MM.1S (cell line): ENCODE data around the gene GHRH.

ENCODE experiments used
- DNase-seq: peaks from one replicate; pipeline ENCODE4 v3.0.0-alpha.2; 2015
- H2AFZ ChIP-seq: fragments of 300-600 bp; sonication (generic); 2 replicates; pipeline ENCODE4 v1.6.0; 2016; ENCODE audit warnings: antibody characterized with exemption, low read length
- H3F3A ChIP-seq: fragments of 300-600 bp; sonication (generic); 2 replicates; pipeline ENCODE4 v1.6.1; 2016; ENCODE audit warnings: mild to moderate bottlenecking, antibody characterized with exemption, low read length, moderate library complexity, mixed read lengths; ENCODE audit not compliant: insufficient read depth
- H3K27ac ChIP-seq: fragments of 300-600 bp; sonication (generic); 2 replicates; pipeline ENCODE4 v1.5.1; 2016; ENCODE audit warnings: mild to moderate bottlenecking, low read length
- H3K27me3 ChIP-seq: fragments of 300-600 bp; sonication (generic); replicated peaks from 2 replicates; pipeline ENCODE4 v1.6.0; 2016; ENCODE audit warnings: low read length; ENCODE audit not compliant: insufficient read depth
- H3K36me3 ChIP-seq: fragments of 300-600 bp; sonication (generic); replicated peaks from 2 replicates; pipeline ENCODE4 v1.6.1; 2016; ENCODE audit warnings: mild to moderate bottlenecking, low read length, mixed read lengths; ENCODE audit not compliant: insufficient read depth
- H3K4me1 ChIP-seq: fragments of 300-600 bp; sonication (generic); 2 replicates; pipeline ENCODE4 v1.6.1; 2016; ENCODE audit warnings: low read length, mixed read lengths
- H3K4me2 ChIP-seq: fragments of 300-600 bp; sonication (generic); 2 replicates; pipeline ENCODE4 v1.6.0; 2016; ENCODE audit warnings: low read depth, low read length
- H3K4me3 ChIP-seq: fragments of 300-600 bp; sonication (generic); 2 replicates; pipeline ENCODE4 v1.5.1; 2016; ENCODE audit warnings: low read length, mixed read lengths
- H3K79me2 ChIP-seq: fragments of 300-600 bp; sonication (generic); 2 replicates; pipeline ENCODE4 v1.6.1; 2016; ENCODE audit warnings: mixed run types, low read length, mixed read lengths
- H3K9ac ChIP-seq: fragments of 300-600 bp; sonication (generic); 2 replicates; pipeline ENCODE4 v1.6.1; 2016; ENCODE audit warnings: low read length, mixed read lengths
- H3K9me2 ChIP-seq: fragments of 300-600 bp; sonication (generic); replicated peaks from 2 replicates; pipeline ENCODE4 v1.6.1; 2016; ENCODE audit warnings: mild to moderate bottlenecking, low read length, mixed read lengths; ENCODE audit not compliant: insufficient read depth
- H3K9me3 ChIP-seq: fragments of 300-600 bp; sonication (generic); replicated peaks from 2 replicates; pipeline ENCODE4 v1.6.1; 2016; ENCODE audit warnings: mild to moderate bottlenecking, low read length, mixed read lengths; ENCODE audit not compliant: insufficient read depth
- H4K20me1 ChIP-seq: fragments of 300-600 bp; sonication (generic); 2 replicates; pipeline ENCODE4 v1.6.1; 2016; ENCODE audit warnings: mild to moderate bottlenecking, low read length, moderate library complexity, mixed read lengths; ENCODE audit not compliant: insufficient read depth
- CTCF ChIP-seq: fragments of 300-600 bp; sonication (generic); IDR thresholded peaks from 2 replicates; pipeline ENCODE4 v1.5.1; 2016; ENCODE audit warnings: antibody characterized with exemption, low read length, mixed read lengths
- EZH2 ChIP-seq: fragments of 300-600 bp; sonication (generic); optimal IDR thresholded peaks from 2 replicates; pipeline ENCODE3; 2017; ENCODE audit warnings: low read depth, mild to moderate bottlenecking, antibody characterized with exemption, low read length, mixed read lengths
- EZH2phosphoT487 ChIP-seq: fragments of 300-600 bp; sonication (generic); IDR thresholded peaks from 2 replicates; pipeline ENCODE4 v1.6.1; 2018; ENCODE audit warnings: antibody characterized with exemption, low read length

Gene GHRH

DNA sequence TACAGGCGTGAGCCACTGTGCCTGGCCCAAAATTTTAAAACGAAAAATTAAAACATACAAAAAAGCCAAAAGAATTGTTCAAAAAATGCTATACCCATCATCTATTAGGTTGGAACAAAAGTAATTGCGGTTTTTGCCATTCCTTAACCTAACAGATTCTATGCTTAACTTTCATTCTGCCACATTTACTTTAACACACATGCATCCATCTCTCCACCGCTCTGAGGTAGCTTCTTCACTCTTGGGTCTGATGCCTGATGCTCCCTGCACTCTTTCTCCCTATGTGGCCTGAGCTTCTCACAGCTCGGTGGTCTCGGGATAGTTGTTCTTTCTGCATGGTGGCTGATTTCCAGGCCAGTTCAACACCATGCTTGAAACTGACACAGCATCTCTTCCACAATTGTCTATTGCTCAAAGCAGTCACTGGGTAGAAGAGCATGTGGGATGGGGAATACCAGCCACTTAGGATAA is 23.1 kb upstream of the GHRH start:
- H3F3A ChIP-seq = no peaks in the 10 kb centered on the region
- no peak overlapping the region for H3K27ac ChIP-seq
- DNase-seq = no peak
- H3K9ac ChIP-seq = no peak overlapping the region
- H3K27me3 ChIP-seq = no peaks in the 10 kb centered on the region
- no peak for TF ChIP-seq EZH2phosphoT487
- no peak for TF ChIP-seq EZH2
- no peak for TF ChIP-seq CTCF
- no peak overlapping the region for H3K4me2 ChIP-seq
- H3K36me3 ChIP-seq = no peaks in the 10 kb centered on the region
- H3K4me3 ChIP-seq = no peak overlapping the region
- H3K9me3 ChIP-seq = no peaks in the 10 kb centered on the region
- no peak overlapping the region for H2AFZ ChIP-seq
- H3K79me2 ChIP-seq = peaks cover 2% of the 10 kb centered on the region
- H4K20me1 ChIP-seq = no peaks in the 10 kb centered on the region
- no peaks in the 10 kb centered on the region for H3K4me1 ChIP-seq
- H3K9me2 ChIP-seq = no peaks in the 10 kb centered on the region

- TF ChIP-seq EZH2phosphoT487 (no peak), CTCF (no peak), EZH2 (no peak)
- Histone ChIP-seq H3F3A (no peaks in the 10 kb centered on the region), H3K4me1 (no peaks in the 10 kb centered on the region), H3K79me2 (no peaks in the 10 kb centered on the region), H3K27ac (no peak overlapping the region), H3K27me3 (no peaks in the 10 kb centered on the region), H3K9me2 (no peaks in the 10 kb centered on the region), H3K9ac (no peak overlapping the region), H3K36me3 (no peaks in the 10 kb centered on the region), H3K4me2 (no peak overlapping the region), H2AFZ (no peak overlapping the region), H3K4me3 (no peak overlapping the region), H4K20me1 (no peaks in the 10 kb centered on the region), H3K9me3 (no peaks in the 10 kb centered on the region)
- no peak for DNase-seq
Observed at GRCh38 chr20:37283530-37284195, 22.0 kb upstream of the GHRH start.

DNA sequence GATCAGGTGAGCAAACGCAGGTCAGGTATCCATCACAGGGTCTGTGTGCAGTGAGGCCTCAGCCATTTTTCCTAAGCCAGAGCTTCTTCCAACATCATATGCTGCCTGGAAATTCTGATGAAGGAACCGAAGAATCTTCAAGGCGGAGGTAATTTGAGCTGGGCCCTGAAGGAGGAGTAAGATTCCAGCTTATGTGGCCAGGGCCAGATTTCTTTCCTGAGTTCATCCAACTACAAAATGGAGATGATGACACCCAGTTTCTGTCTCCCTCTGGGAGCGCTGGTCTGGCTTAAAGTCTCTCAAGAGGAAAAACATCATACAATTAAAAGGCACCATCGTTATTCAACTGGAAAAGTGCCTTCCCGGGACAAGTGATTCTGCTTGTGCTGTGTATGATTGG is 20.9 kb upstream of the GHRH start:
- H3K9ac ChIP-seq = no peak overlapping the region
- H4K20me1 ChIP-seq = no peaks in the 10 kb centered on the region
- H3K4me1 ChIP-seq = peaks cover under 1% of the 10 kb centered on the region; the same call in 1 of the 2 replicates
- H3K4me2 ChIP-seq = no peak overlapping the region
- H3K9me3 ChIP-seq = no peaks in the 10 kb centered on the region
- H3K9me2 ChIP-seq = no peaks in the 10 kb centered on the region
- no peaks in the 10 kb centered on the region for H3K36me3 ChIP-seq
- no peaks in the 10 kb centered on the region for H3K79me2 ChIP-seq
- H2AFZ ChIP-seq = no peak overlapping the region
- H3F3A ChIP-seq = no peaks in the 10 kb centered on the region
- no peak overlapping the region for H3K27ac ChIP-seq
- TF ChIP-seq CTCF (no peak), EZH2 (no peak), EZH2phosphoT487 (no peak)
- no peaks in the 10 kb centered on the region for H3K27me3 ChIP-seq
- H3K4me3 ChIP-seq = no peak overlapping the region
- no peak for DNase-seq
